Measurements from ENCODE around the gene SLC36A4.
A peak's percentile ranks its signal among the peaks of the same experiment; 100 is the strongest.
"Not testable (repeated sequence)": the region's sequence is repeated elsewhere in the genome, so short reads cannot be mapped to it uniquely, and the experiment has no call there.

Gene SLC36A4

DNA sequence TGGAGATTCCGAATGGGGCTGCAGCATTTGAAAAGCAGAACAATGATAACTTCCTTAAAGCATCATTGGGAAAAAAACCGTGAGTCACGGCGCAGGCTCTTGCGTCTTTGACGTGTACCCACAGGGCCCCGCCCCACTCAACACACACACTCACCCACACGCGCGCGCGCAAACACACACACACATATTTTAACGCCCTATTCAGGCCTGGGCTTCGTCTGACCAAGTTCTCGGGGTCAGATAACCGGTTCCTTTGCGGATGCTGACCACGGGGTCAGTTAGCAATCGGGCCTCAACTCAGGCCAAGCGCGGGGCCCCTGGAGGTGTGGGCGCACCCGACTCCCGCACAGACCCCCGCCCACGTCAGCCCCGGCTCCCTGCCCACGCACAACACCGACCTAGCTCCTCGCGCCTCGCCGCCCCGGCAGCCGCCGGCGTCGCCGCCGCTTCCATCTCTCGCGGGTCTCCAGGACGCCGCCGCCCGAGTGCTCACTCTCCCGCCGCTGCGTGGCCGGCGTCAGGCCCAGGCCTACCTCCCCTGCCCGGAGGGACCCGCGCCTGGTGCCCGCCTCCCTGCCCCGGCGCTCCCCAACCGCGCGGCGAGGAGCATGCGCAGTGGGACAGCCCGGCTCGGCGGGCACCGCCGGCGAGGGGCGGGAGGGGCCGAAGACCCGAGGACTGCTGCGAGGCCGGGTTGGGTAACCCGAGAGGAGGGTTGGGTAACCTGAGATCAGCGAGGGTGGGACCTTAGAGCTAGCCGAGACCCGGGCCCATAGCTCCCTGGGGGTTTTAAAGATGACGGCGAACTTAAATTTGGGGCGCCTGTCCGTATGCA lies at the start of gene SLC36A4:
TSS of gene SLC36A4 (minus strand) at position 612 of the 835 bp plus-strand sequence. CDS start at position 453, 159 bp downstream.
- DNase-seq (ENCODE audit: insufficient read length, low spot score) (peak; percentile 88), FAIRE-seq (peak; percentile 95)

- not testable (repeated sequence) for FAIRE-seq; DNase-seq (ENCODE audit: insufficient read length, low spot score)
Measured at GRCh38 chr11:93246790-93247189, 49.0 kb upstream of the SLC36A4 start.

GRCh38 chr11:93244018-93244417 lies 46.2 kb upstream of the SLC36A4 start:
- FAIRE-seq: no peak
- DNase-seq (ENCODE audit: insufficient read length, low spot score): no peak

DNA sequence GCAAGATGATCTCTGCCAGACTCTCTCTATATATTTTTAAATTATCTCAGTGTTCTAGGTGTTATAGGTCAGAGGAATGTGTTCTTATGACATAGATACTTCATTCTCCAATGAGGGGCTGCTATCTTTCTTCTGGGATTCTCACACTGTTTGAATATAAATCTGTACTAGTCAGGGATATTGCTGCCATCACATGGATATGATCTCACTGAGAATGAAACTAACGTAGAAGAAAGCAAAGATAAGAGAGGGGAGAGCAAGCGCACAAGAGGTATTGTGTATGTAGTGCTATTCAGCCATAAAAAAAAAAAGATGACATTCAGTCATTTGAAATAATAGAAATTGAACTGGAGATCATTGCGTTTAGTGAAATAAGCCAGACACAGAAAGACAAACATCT lies 42.2 kb upstream of the SLC36A4 start:
- DNase-seq (ENCODE audit: insufficient read length, low spot score) (no peak), FAIRE-seq (no peak)

DNA sequence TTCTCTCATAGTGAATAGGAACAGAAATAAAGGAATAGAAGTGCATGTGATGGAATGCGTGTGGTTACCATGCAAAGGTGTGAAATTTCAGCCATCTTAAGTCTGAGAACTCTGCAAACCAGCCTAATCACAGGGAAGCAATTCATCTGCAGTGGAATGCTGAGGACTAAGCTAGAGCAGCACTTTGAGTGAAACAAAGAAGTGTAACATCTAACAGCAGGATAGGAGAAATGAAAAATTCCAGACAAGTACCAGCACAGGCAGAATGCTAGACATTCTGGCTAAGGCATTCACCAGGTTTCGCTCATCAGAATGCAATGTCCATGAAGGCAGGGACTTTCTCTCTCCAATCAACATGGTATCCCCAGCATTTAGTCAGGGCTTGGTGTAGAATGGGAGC lies 41.2 kb upstream of the SLC36A4 start:
- DNase-seq (ENCODE audit: insufficient read length, low spot score): no peak

GRCh38 chr11:93236741-93237675 lies 39.2 kb upstream of the SLC36A4 start:
- FAIRE-seq (no peak), DNase-seq (ENCODE audit: insufficient read length, low spot score) (peak; percentile 24)

More for the DNA sequence above, 41.2 kb upstream of the SLC36A4 start:
- no peak for FAIRE-seq

GRCh38 chr11:93234602-93235207 lies 36.9 kb upstream of the SLC36A4 start:
- FAIRE-seq (peak; percentile 97), DNase-seq (ENCODE audit: insufficient read length, low spot score) (peak; percentile 67)

DNA sequence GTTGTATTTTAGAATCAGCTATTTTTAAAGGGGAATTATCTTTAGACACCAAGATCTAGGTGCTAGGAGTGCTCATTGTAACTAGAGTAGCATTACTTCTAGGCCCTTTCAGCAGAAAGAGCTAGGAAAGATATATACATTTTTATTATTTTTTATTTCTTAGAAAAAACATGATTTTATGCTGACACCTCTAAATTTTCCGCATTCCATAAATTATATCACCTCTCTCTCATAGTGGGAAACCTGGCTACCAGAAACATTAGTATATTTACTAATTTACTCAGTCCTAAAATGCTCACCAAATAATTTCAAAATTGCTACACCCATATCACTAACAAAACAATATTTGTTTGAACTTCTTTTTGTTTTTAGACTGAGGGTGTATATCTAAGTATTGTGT lies 32.1 kb upstream of the SLC36A4 start:
- DNase-seq (ENCODE audit: insufficient read length, low spot score) (no peak), FAIRE-seq (no peak)

- DNase-seq (ENCODE audit: insufficient read length, low spot score) (no peak), FAIRE-seq (no peak)
Measured at GRCh38 chr11:93225662-93226061, 27.9 kb upstream of the SLC36A4 start.

GRCh38 chr11:93221539-93221938 lies 23.7 kb upstream of the SLC36A4 start:
- FAIRE-seq (no peak), DNase-seq (ENCODE audit: insufficient read length, low spot score) (no peak)

DNA sequence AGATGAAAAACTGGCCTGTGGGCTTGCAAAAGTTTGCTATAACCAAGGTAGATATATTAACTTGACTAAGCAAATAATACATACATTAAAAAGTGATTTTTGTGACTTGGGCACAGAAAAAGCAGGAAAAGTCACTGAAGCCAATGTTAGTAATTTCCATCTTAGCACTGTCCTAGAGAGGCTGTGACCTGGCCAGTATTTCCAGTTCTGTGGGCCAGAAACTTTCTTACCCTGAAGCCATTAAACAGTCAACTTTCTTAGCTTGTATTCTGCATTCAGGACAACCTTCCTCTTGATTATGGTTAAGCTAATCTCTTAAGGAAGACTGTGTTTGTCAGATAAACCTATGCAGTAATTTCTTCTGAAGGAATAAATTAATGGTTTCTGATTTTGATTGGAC lies 22.3 kb upstream of the SLC36A4 start:
- FAIRE-seq (no peak), DNase-seq (ENCODE audit: insufficient read length, low spot score) (no peak)

DNA sequence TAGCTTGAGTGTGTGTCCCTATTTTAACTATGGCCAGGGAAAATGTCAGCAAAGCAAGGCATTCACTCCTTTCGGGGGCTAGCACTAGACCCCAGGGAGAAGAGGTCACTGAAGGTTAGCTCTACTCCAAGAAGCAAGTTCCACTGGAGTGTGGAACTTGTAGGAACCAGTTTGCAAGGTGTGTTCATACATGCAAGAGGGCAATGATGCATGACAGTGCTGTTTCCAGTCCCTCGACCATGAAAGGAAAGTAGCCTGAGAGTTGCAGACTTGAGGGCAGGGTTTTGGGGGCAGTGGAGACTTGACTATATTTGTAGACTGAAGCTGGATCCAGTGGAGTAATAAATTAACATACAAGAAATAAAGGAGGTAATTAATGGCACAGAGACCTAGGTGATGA lies 21.6 kb upstream of the SLC36A4 start:
- no peak for DNase-seq (ENCODE audit: insufficient read length, low spot score)

GRCh38 chr11:93216511-93217101 lies 18.8 kb upstream of the SLC36A4 start:
- FAIRE-seq: peak; percentile 16
- no peak for DNase-seq (ENCODE audit: insufficient read length, low spot score)

More for the DNA sequence above, 21.6 kb upstream of the SLC36A4 start:
- no peak for FAIRE-seq

- no peak for FAIRE-seq
- DNase-seq (ENCODE audit: insufficient read length, low spot score): no peak
Measured at GRCh38 chr11:93213622-93214021, 15.8 kb upstream of the SLC36A4 start.

DNA sequence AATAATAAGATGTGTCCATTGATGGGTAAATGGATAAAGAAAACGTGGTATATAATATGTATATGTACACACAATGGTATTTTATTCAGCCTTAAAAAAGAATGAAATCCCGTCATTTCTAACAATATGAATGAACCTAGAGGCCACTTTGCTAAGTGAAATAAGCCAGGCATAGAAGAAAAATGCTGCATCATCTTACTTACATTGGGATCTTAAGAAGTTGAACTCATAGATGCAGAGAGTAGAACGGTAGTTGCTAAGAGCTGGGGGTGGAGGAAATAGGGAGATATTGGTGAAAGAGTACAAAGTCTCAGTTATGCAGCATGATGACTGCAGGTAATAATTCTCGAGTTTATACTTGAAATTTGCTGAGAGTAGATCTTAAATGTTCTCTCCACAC lies 14.3 kb upstream of the SLC36A4 start:
- DNase-seq (ENCODE audit: insufficient read length, low spot score) (no peak), FAIRE-seq (no peak)

GRCh38 chr11:93209466-93209865 lies 11.7 kb upstream of the SLC36A4 start:
- DNase-seq (ENCODE audit: insufficient read length, low spot score) (no peak), FAIRE-seq (no peak)

DNA sequence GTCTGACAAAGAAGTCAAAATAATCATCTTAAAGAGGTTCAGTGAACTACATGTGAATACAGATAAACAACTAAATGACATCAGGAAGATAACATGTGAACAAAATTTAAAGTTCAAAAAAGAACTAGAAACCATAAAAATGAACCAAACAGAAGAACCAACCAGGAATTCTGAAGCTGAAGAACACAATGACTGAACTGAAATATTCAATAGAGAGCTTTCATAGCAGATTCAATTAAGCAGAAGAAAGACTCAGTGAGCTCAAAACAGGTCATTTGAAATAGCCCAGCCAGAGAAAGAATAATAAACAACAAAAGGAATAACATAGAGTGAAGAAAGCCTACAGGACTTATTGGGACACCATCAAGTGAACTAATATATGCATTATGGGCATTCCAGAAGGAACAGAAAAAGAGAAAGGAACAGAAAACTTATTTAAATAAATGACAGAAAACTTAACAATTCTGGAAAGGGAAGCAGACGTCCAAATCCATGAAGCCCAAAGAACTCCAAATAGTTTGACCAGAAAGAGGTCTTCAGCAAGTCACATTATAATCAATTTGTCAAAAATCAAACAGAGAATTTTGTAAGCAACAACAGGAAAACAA lies 11.0 kb upstream of the SLC36A4 start:
- DNase-seq (ENCODE audit: insufficient read length, low spot score) (no peak), FAIRE-seq (no peak)

- FAIRE-seq (no peak), DNase-seq (ENCODE audit: insufficient read length, low spot score) (no peak)
Measured at GRCh38 chr11:93199616-93200015, 1.8 kb upstream of the SLC36A4 start.

GRCh38 chr11:93198215-93198845 lies 539 bp upstream of the SLC36A4 start:
- FAIRE-seq: no peak
- DNase-seq (ENCODE audit: insufficient read length, low spot score): no peak

Data from HTR-8/SVneo (cell line).